ENCODE measurements around the gene PCK2.

- TF ChIP-seq CBX2 (IDR thresholded peaks at IDR 0.05; ENCODE audit: borderline replicate concordance, low read depth) (no peak), CTCF (IDR thresholded peaks at IDR 0.05) (no peak), CHD2 (IDR thresholded peaks at IDR 0.05; ENCODE audit: low read length, partially characterized antibody) (no peak), POLR2A (IDR thresholded peaks at IDR 0.05; ENCODE audit: low read length) (no peak)
Observed at GRCh38 chr14:24135584-24135833, 41.4 kb downstream of the PCK2 start.

Data from A549 (cell line).